NCI-H524 treated with DMSO at 0.1 percent for 48 hours (cell line): ENCODE measurements around the gene CAMK2A.
A peak's percentile ranks its signal among the peaks of the same experiment; 100 is the strongest.

Experiments used
- DNase-seq: peaks from one replicate; lab custom pipeline; 2025; lab: John Stamatoyannopoulos, UW

Gene CAMK2A

GRCh38 chr5:150289551-150290390, at the start of gene CAMK2A:
CAMK2A (minus strand) TSS chr5:150289773; CDS start chr5:150289625, 148 bp downstream.
- peak; percentile 37 for DNase-seq

- DNase-seq = no peak
Observed at GRCh38 chr5:150339165-150339564, 49.6 kb upstream of the CAMK2A start.

- DNase-seq = no peak
Observed at GRCh38 chr5:150338546-150338945, 49.0 kb upstream of the CAMK2A start.

- DNase-seq = no peak
Observed at GRCh38 chr5:150335778-150336177, 46.2 kb upstream of the CAMK2A start.

- DNase-seq = no peak
Observed at GRCh38 chr5:150333400-150333799, 43.8 kb upstream of the CAMK2A start.

GRCh38 chr5:150329881-150330876, 40.6 kb upstream of the CAMK2A start:
- no peak for DNase-seq

DNA sequence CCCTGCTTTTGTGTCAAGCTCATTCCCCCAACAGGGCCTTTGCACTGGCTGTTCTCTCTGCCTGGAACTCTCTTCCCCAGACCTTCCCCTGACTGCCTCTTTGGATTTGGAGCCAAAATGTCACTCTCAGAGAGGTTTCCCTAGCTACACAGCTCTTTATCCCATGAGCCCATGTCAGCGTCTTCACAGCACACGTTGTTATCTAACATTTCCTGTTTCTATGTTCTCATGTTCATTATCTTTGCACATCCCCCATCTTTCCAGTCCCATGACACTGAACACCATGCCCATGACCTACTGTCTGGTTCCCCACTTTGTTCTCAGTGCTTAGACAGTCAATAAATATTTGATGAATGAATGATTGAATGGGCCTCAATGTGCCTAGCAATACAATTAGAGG, 39.5 kb upstream of the CAMK2A start:
- no peak for DNase-seq

GRCh38 chr5:150328515-150328914, 38.9 kb upstream of the CAMK2A start:
- DNase-seq = no peak

GRCh38 chr5:150327139-150327538, 37.6 kb upstream of the CAMK2A start:
- DNase-seq = no peak

DNA sequence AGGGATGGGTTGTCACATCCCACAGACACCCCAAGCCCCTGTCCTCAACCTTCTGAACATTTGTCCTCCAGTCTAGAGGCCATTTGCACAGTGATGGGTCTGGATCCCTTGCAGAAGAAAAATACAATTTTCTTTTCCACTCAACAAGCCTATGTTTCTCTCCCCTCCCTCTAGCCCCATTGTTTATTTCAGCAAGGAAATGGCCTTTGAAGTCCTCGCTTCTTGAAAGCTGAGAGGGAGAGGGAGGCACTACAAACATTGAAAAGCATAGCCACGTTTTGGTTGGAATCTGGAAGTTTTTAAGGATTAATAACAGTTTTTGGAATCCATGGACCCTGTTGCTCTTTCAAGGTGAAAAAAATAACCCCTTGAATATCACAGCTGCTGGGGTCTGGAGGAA, 37.1 kb upstream of the CAMK2A start:
- DNase-seq = no peak

GRCh38 chr5:150325426-150325825, 35.9 kb upstream of the CAMK2A start:
- DNase-seq = no peak

GRCh38 chr5:150323819-150324218, 34.2 kb upstream of the CAMK2A start:
- no peak for DNase-seq

GRCh38 chr5:150323092-150323491, 33.5 kb upstream of the CAMK2A start:
- no peak for DNase-seq

- no peak for DNase-seq
Observed at GRCh38 chr5:150322202-150322601, 32.6 kb upstream of the CAMK2A start.

- DNase-seq = no peak
Observed at GRCh38 chr5:150321784-150322183, 32.2 kb upstream of the CAMK2A start.

GRCh38 chr5:150321211-150321610, 31.6 kb upstream of the CAMK2A start:
- no peak for DNase-seq

GRCh38 chr5:150320044-150320613, 30.6 kb upstream of the CAMK2A start:
- no peak for DNase-seq

DNA sequence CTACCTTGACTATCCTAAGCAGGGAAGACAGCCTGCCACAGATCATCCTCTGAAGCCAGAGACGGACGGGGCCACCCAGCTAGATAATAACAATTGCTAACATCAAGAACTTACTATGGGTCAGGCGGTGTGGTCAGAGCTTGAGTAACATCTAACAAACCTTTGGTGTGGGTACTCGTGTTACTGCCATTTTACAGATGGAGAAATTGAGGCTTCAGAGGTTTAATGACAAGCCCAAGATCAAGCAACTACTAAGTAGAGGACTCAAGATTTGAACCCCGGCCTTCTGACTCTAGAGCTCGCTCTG, 29.9 kb upstream of the CAMK2A start:
- no peak for DNase-seq

- no peak for DNase-seq
Observed at GRCh38 chr5:150318613-150319483, 29.3 kb upstream of the CAMK2A start.

DNA sequence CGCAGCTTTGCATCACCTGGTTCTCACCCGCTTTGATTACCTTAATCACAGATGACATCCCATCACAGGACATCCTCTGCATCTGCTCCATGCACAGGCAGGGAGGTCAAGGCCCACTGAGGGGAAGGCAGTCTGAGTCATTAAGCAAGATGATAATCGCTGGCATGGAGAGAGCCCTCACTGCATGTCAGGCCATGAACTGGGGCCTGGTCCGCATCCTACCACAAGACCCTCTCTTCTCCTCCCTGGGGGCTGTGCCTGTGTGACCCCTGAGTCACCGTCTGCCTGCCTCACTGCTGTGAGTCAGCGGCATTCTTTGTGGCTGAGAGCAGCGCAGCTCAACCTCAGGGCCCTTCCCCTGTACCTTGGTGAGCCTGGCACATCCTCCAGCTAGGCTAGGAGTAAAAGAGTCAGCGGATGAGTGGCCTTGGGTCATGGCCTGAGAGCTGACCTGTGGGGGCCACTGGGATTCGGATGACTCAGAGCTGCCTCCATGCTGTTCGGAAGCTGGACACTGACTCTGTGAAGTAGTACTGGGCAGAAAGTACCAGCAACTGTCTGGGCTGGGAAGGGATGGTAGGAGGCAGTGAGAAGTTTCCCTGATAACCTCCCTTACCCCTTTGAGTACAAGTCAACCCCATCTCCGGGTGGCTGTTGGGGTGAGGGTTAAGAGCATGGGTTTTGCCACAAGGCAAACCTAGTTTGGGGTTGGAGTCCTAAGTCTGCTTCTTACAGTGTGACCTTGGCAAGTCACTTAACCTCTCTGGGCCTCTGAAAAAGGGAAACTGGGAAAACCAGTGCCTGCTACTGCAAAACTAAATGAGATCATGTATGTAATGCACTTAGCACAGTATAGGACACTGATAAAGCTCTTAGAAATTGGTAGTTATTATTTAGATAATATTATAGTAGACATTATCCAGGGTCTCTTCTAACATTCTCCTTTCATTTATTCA, 27.8 kb upstream of the CAMK2A start:
- DNase-seq = no peak
